Measurements from ENCODE around the gene FBXW11.

DNA sequence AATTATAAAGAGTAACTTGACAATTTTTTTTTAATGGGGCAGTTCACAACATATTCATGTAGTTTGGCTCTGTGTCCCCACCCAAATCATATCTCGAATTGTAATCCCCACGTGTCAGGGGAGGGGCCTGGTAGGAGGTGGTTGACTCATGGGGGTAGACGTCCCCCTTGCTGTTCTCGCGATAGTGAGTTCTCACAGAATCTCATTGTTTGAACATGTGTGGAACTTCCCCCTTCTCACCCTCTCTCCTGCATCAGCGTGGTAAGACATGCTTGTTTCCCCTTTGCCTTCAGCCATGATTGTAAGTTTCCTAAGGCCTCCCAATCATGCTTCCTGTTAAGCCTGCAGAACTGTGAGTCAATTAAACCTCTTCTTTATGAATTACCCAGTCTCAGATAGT, 40.7 kb downstream of the FBXW11 start:
- TF ChIP-seq, protein P1, sequence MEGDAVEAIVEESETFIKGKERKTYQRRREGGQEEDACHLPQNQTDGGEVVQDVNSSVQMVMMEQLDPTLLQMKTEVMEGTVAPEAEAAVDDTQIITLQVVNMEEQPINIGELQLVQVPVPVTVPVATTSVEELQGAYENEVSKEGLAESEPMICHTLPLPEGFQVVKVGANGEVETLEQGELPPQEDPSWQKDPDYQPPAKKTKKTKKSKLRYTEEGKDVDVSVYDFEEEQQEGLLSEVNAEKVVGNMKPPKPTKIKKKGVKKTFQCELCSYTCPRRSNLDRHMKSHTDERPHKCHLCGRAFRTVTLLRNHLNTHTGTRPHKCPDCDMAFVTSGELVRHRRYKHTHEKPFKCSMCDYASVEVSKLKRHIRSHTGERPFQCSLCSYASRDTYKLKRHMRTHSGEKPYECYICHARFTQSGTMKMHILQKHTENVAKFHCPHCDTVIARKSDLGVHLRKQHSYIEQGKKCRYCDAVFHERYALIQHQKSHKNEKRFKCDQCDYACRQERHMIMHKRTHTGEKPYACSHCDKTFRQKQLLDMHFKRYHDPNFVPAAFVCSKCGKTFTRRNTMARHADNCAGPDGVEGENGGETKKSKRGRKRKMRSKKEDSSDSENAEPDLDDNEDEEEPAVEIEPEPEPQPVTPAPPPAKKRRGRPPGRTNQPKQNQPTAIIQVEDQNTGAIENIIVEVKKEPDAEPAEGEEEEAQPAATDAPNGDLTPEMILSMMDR (IDR thresholded peaks at IDR 0.05), result no peak
- no peak for TF ChIP-seq POLR2A (IDR thresholded peaks at IDR 0.05)

All from thyroid gland (tissue), 4 donors.